Left ventricle myocardium superior (tissue), 1 donor: ENCODE measurements around the gene ADIRF. TPM values are rescaled to one million over a fixed set of nuclear protein-coding genes. Genes with fewer than 3 reads are reported as not detected.
"Not testable (repeated sequence)": the region's sequence is repeated elsewhere in the genome, so short reads cannot be mapped to it uniquely, and the experiment has no call there.

Experiments used
- ATAC-seq: fragments of 200-7000 bp; cut with Tn5 transposase; one replicate; pipeline ENCODE4 v1.9.1; 2020; ENCODE audit warnings: mild to moderate bottlenecking, moderate library complexity
- DNase-seq: peaks from one replicate; pipeline ENCODE4 v3.0.0-alpha.2; 2020
- intact Hi-C: fragments of 100-400 bp; cut with micrococcal nuclease; formaldehyde crosslinking; loops from one replicate; pipeline ENCODE4 v1.11.0; 2022
- long read RNA-seq: library from polyadenylated mRNA; unstranded; transcript quantifications from one replicate; pipeline ENCODE4 v2.0.0, GENCODE V29; 2021
- total RNA-seq: library from RNA; stranded (reverse); fragmentation: NEBNext Ultra II Directional; extraction: Animal tissue kit (Norgen Biotek cat#: 25700); gene quantifications from one replicate; pipeline ENCODE4 v1.2.1, GENCODE V29; 2021
- donor health status: DM: no; HTN: yes; CAD: no; lungs with severe emphysema.

ADIRF gene
- 41.8 TPM for total RNA-seq
- long read RNA-seq, transcript ADIRF-201 (3 exons, 917 nt): major isoform, 33 of 45 reads
- long read RNA-seq, partial matches to known transcripts: 0 of 45 reads
- long read RNA-seq, other reads (novel, unspliced or antisense): 8 of 45 reads

DNA sequence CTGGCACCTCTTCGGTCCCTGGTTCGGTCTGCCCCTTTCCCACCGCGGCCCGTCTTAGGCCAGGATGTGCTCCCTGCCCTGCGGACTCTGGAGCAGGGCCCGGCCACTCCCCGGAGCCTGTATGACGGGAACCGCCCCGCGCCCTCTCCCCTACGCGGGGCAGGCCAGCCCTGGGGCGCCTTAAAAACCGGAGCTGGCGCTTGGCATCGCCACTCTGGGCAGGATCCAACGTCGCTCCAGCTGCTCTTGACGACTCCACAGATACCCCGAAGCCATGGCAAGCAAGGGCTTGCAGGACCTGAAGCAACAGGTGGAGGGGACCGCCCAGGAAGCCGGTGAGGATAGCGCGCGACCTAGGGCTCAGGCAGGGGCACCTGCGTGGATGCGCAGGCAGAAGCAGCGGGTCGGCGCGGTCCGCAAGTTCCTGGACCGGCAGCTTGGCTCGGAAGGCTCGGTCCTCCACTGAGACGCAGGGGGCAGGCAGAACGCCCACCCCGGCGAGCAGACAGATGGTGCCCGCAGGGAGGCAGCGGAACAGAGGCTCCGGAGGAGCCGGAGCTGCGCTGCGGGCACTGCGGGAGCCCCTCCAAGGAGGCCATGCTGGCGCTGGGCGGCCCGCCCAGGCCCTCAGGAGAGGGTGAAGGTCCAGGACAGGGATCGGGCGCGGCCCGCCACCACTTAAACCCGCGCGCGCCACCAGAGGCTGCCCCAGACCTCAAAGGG is at the start of gene ADIRF:
Gene ADIRF (plus strand): TSS at position 212 of the 723 bp plus-strand sequence. CDS start 63 bp downstream, at position 275.
- ATAC-seq (peak; percentile 16), DNase-seq (peak; percentile 81)
- intact Hi-C loops: no loop called here

GRCh38 chr10:86922553-86922961 is 45.7 kb upstream of the ADIRF start:
- DNase-seq (no peak), ATAC-seq (no peak)
- intact Hi-C loops: no loop called here

- ATAC-seq (peak; percentile 16), DNase-seq (no peak)
- intact Hi-C loops: no loop called here
These were observed 38.6 kb upstream of the ADIRF start for GRCh38 chr10:86929468-86930380.

DNA sequence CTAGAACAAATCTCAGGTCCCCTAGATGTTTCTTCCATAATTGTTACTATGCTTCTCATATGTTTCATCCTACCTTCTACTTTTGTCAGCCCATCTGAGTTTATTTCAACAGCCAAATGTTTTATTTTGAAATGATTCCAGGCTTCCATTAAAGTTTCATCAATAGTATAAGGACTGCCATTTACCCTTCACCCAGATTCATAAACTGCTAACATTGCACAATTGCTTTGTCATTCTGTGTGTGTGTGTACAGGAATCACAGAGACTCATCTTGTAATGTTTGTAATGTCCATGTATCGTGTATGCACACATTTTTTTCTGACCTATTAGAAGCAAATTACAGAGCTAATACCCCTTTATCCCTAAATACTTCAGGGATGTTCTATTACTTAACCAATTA is 36.4 kb upstream of the ADIRF start:
- no peak for ATAC-seq
- intact Hi-C loops: no loop called here

DNA sequence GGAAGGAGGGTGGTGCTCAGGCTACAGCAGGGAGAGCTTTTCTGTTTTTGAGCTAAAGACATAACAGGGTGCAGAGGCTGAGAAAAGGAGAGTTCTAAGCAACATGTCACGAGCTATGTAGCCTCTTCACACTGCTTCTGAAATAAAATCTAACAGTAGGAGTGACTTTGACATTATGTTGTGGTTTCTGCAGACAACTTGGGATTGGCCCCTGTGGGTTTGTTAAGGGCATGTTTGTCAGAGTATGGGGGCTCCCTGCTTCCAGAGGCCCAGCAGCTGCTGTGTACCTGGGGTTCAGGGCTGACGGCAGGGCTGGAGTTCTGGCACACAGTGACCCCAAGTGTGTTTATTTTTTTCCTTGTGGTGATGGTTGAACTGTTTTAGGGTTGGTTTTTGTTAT is 35.6 kb upstream of the ADIRF start:
- intact Hi-C loops: no loop called here
- DNase-seq (no peak), ATAC-seq (no peak)

More for the DNA sequence above, 36.4 kb upstream of the ADIRF start:
- no peak for DNase-seq

- ATAC-seq, DNase-seq, intact Hi-C loops: not testable (repeated sequence)
These were observed 34.0 kb upstream of the ADIRF start for GRCh38 chr10:86934162-86934711.

DNA sequence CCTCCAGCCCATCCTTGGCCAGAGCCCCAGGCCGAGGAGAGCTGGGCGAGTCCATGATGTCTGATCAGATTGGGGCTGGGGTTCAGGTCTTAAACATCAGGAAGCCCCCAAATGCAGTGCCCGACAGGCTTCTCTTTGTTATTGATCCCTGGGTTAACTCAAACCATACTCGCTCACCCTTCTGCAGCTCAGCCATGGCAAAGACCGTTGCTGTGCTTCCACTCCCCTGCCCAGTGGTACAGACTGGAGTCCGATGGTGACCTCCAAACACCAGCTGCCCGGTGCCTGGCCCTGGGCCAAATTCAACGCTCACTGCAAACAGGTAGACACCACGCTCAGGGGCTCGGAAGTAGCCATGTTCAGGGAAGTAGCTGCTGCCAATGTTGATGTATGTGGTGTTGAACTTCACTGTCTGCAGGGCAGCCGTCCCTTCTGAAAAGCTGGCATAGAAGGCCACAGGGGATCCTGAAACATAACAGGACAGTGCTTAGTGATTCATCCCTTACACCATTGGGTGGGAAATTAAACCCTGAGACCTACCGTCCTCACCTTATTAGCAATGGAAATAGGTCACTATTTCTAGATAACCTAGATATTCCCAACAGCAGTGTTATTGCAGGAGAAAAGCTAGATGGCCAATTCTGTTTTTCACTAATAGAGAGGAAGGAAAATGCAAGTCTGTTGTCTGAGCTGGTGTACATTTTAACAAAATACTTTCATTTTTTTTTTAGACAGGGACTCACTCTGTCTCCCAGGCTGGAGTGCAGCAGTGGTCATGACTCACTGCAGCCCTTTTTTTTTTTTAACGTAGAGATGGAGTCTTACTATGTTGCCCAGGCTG is 31.4 kb upstream of the ADIRF start:
- intact Hi-C loops: no loop called here
- no peak for DNase-seq
- ATAC-seq: no peak

- DNase-seq (no peak), ATAC-seq (no peak)
- intact Hi-C loops: no loop called here
These were observed 30.7 kb upstream of the ADIRF start for GRCh38 chr10:86937502-86938154.

DNA sequence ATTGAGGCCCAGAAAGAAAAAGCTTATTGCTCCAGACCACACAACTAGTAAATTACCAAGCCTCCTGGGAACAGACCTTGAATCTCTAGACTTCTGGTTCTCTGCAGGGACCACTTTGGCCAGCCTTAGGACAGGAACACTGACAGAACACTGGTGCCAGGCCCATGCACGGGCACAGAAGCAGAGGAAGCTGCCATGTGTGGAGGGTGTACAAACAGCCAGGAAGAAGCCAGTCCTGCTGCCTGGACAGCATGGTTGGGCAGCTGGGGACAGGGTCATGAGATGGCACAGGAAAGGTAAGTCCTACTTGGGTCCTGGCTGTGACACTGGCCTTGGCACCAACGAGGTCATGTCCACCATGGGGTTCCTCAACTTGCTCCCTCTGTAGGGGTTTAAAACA is 30.0 kb upstream of the ADIRF start:
- DNase-seq: no peak
- ATAC-seq: no peak
- intact Hi-C loops: no loop called here

DNA sequence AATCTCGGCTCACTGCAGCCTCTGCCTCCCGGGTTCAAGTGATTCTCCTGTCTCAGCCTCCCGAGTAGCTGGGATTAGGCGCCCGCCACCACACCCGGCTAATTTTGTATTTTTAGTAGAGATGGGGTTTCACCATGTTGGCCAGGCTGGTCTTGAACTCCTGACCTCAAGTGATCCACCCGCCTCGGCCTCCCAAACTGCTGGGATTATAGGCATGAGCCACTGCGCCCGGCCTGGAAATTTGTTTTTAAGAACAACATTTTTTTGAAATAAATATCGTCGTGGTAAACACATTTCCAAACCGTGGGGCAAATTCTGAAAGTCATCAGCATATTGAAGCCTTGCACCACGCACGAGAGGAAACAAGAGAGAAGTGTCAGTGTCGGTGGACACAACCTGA is 28.2 kb upstream of the ADIRF start:
- ATAC-seq, DNase-seq, intact Hi-C loops: not testable (repeated sequence)

GRCh38 chr10:86940677-86941076 is 27.6 kb upstream of the ADIRF start:
- intact Hi-C loops: no loop called here
- no peak for ATAC-seq
- DNase-seq: no peak

DNA sequence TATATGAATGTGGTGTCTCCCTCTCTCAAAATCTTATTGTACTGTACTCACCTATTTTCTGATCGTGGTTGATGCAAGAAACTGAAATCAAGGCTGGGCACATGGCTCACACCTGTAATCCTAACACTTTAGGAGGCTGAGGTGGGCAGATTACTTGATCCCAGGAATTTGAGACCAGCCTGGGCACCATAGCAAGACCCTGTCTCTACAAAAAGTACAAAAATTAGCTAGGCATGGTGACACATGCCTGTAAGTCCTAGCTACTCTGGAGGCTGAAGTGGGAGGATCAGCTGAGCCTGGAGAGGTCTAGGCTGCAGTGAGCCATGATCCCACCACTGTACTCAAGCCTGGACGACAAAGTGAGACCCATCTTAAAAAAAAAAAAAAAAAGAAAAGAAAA is 26.9 kb upstream of the ADIRF start:
- ATAC-seq: no peak
- no peak for DNase-seq
- intact Hi-C loops: no loop called here

GRCh38 chr10:86941991-86942421 is 26.3 kb upstream of the ADIRF start:
- intact Hi-C loops: no loop called here
- no peak for DNase-seq
- no peak for ATAC-seq

DNA sequence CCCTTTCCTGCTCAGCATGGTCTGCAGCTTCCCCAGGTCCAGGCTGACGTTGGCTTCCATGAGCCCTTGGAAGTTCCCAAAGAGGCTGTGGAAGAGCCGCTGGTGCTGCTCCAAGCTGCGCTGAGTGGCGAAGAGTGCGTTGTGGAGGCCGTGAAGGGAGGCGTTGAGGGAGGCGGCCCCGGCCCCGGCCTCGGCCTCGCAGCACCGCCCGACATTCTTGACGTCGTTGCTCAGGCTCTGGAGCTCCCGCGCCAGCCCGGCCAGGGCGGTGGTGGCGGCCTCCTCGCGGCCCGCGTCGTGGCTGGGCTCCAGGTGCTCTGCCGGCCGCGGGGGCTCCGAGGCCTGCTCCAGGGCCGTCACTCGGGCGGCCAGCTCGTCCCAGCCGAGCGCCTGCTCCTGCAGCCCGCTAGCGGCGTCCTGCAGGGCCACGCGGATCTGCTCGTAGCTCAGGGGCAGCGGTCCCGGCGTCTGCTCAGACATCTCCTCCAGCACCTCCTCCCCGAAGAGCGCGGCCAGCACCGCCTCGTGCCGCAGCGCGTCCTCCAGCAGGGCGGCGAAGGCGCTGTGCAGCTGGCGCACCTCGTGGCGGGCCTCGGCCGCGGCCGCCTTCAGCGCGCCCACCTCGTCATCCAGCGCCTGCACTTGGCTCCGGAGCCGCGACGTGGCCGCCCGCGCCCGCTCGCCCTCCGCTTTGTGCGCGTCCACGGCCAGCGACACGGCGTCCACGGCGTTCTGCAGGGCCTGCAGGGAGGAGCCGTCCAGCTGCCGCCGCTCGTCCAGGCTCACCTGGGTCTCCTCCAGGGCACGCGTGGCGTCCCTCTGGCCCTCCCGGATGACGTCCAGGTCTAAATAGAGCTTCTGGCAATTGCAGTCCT is 25.6 kb upstream of the ADIRF start:
- peak; percentile 58 for DNase-seq
- ATAC-seq: peak; percentile 7
- intact Hi-C loops: no loop called here

DNA sequence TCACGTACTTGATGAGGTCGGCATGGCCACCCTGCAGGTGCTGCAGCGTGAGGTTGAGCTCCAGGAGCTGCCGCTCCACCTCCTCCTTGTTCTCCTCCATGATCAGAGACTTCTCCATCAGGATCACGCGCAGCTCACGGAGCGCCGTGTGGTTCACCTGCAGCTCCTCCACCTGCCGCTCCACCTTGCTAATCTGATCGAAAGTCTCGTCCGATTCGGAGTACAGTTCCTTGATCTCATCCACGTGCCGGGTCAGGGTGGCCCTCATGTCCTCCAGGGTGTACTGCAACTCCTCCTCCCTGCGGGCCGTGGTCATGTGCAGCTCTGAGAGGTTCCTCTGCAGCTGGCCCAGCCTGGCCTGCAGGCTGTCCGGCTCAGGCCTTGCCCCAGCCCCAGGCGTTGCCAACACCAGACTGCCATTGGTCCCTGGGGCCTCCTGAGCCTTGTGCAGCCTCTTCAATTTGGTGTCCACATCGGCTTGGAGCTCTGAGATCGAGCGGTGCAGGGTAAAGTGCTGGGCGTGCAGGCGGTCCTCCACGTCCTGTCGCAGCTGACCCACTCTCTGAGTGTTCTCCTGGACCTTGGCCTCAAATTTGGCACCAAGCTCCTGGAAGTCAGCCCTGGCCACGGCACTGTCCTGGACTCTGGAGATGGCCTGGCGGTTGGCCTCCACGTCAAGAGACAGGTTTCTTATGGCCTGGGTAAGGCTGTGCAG is 24.8 kb upstream of the ADIRF start:
- intact Hi-C loops: no loop called here
- no peak for ATAC-seq
- no peak for DNase-seq

- ATAC-seq (no peak), DNase-seq (no peak)
- intact Hi-C loops: no loop called here
These were observed 24.3 kb upstream of the ADIRF start for GRCh38 chr10:86944031-86944419.

DNA sequence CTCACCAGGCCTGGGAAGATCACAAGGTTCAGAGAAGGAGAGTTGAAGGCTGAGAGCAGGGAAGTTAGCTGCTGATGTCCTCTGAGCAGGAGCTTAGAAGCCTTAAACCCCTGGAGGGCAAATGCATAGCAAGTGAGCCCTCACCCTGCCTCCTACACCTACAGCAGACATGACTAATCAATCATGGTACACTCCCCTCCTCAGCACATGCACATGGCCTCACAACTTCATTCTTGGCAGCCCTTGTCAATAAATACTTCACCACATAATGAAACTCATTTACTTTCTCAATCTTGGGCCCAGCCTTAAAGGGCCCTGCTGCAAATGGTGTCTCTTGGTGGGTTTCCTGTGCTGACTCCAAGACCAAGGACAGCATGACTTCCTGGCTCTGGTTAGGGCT is 23.8 kb upstream of the ADIRF start:
- DNase-seq: no peak
- intact Hi-C loops: no loop called here
- no peak for ATAC-seq
